RWPE2 (cell line): ENCODE measurements around the gene WFDC2.
A peak's percentile ranks its signal among the peaks of the same experiment; 100 is the strongest.

Experiments used
- ATAC-seq: fragments of 200-7000 bp; cut with Tn5 transposase; 3 replicates; pipeline ENCODE4 v1.9.1; 2021; ENCODE audit warnings: low read depth
- DNase-seq: peaks from one replicate; pipeline ENCODE4 v3.0.0-alpha.2; 2020; ENCODE audit warnings: low spot score
- H3K27ac ChIP-seq: fragments of 450-650 bp; 2 replicates; pipeline ENCODE4 v1.5.1; 2017; ENCODE audit warnings: mild to moderate bottlenecking; ENCODE audit not compliant: poor library complexity, severe bottlenecking
- H3K27me3 ChIP-seq: fragments of 250-450 bp; sonication (Bioruptor Pico); 2 replicates; pipeline ENCODE4 v1.5.1; 2021; ENCODE audit warnings: mild to moderate bottlenecking, moderate library complexity; ENCODE audit not compliant: insufficient read depth, poor library complexity, severe bottlenecking
- H3K36me3 ChIP-seq: fragments of 250-450 bp; sonication (Bioruptor Pico); 2 replicates; pipeline ENCODE4 v1.5.1; 2020; ENCODE audit warnings: low read depth, mild to moderate bottlenecking, moderate library complexity
- H3K4me1 ChIP-seq: fragments of 250-450 bp; sonication (Bioruptor Pico); 2 replicates; pipeline ENCODE4 v1.5.1; 2021; ENCODE audit warnings: mild to moderate bottlenecking, moderate library complexity; ENCODE audit not compliant: insufficient read depth, poor library complexity, severe bottlenecking
- H3K4me3 ChIP-seq: fragments of 250-450 bp; sonication (Bioruptor Pico); 2 replicates; pipeline ENCODE4 v1.5.1; 2021; ENCODE audit warnings: mild to moderate bottlenecking, moderate library complexity; ENCODE audit not compliant: severe bottlenecking
- H3K9me3 ChIP-seq: fragments of 250-450 bp; sonication (Bioruptor Pico); 2 replicates; pipeline ENCODE4 v1.5.1; 2021; ENCODE audit warnings: mild to moderate bottlenecking, moderate library complexity; ENCODE audit not compliant: severe bottlenecking
- CTCF ChIP-seq: fragments of 450-650 bp; IDR thresholded peaks from one replicate; pipeline ENCODE4 v1.5.1; 2017; ENCODE audit warnings: mild to moderate bottlenecking, moderate library complexity; ENCODE audit not compliant: poor library complexity, severe bottlenecking

Gene WFDC2

GRCh38 chr20:45518282-45518681, 48.7 kb downstream of the WFDC2 start:
- ATAC-seq: peak; percentile 99
- no peaks in the 10 kb centered on the region for H3K36me3 ChIP-seq
- TF ChIP-seq CTCF: no peak
- no peak overlapping the region for H3K4me3 ChIP-seq
- no peaks in the 10 kb centered on the region for H3K27me3 ChIP-seq
- peak overlapping the region; percentile 0 for H3K27ac ChIP-seq
- DNase-seq: peak; percentile 90
- H3K9me3 ChIP-seq: no peaks in the 10 kb centered on the region
- H3K4me1 ChIP-seq: peaks cover 11% of the 10 kb centered on the region

GRCh38 chr20:45523821-45524220, 54.3 kb downstream of the WFDC2 start:
- H3K36me3 ChIP-seq: no peaks in the 10 kb centered on the region
- TF ChIP-seq CTCF: no peak
- H3K4me3 ChIP-seq: no peak overlapping the region
- H3K27me3 ChIP-seq: peaks cover 1% of the 10 kb centered on the region
- no peaks in the 10 kb centered on the region for H3K9me3 ChIP-seq
- ATAC-seq (peak; percentile 75), DNase-seq (no peak)
- H3K27ac ChIP-seq: no peak overlapping the region
- H3K4me1 ChIP-seq: no peaks in the 10 kb centered on the region

GRCh38 chr20:45527294-45527693, 57.7 kb downstream of the WFDC2 start:
- H3K4me1 ChIP-seq: no peaks in the 10 kb centered on the region

More at GRCh38 chr20:45527294-45527693, 57.7 kb downstream of the WFDC2 start:
- H3K4me3 ChIP-seq: no peak overlapping the region
- DNase-seq: no peak
- no peak overlapping the region for H3K27ac ChIP-seq
- peaks cover 7% of the 10 kb centered on the region for H3K27me3 ChIP-seq
- no peak for TF ChIP-seq CTCF
- H3K9me3 ChIP-seq: no peaks in the 10 kb centered on the region
- H3K36me3 ChIP-seq: no peaks in the 10 kb centered on the region
- no peak for ATAC-seq
